K562 (cell line): ENCODE results near the gene CLTA. TPM values are rescaled to one million over a fixed set of nuclear protein-coding genes. Genes with fewer than 3 reads are reported as not detected.
"Not testable (repeated sequence)": the region's sequence is repeated elsewhere in the genome, so short reads cannot be mapped to it uniquely, and the experiment has no call there.

Experiments
- ATAC-seq: fragments of 200-7000 bp; cut with Tn5 transposase; 3 replicates; pipeline ENCODE4 v1.9.1; 2020; ENCODE audit warnings: moderate library complexity
- BruUV-seq: library from RNA; stranded (reverse); fragments of 400-500 nt; replicated peaks from 2 replicates; lab custom pipeline; 2021; lab: Mats Ljungman, UMichigan
- CTCF ChIA-PET: fragments of 300-600 bp; formaldehyde crosslinking; extraction: SDS; loops from one replicate; lab custom pipeline; 2021; ENCODE audit warnings: low intra/inter-chr PET ratio; lab: Yijun Ruan, JAX
- POLR2A ChIA-PET: fragments of 300-600, 350-650 bp; sonication (Branson Sonifier 250); formaldehyde crosslinking; extraction: SDS; loops from one replicate; lab custom pipeline; 2021; ENCODE audit warnings: antibody characterized with exemption, inconsistent platforms; lab: Yijun Ruan, JAX
- DNase-seq, 4 experiments: peaks; one replicate each; pipeline versions ENCODE4 v3.0.0 to v3.0.0-alpha.2; 2011 to 2018; ENCODE audit warnings: low spot score in 3 of 4, mixed read lengths in 3 of 4; ENCODE audit errors: extremely low read depth in 1 of 4
- FAIRE-seq: peaks from 2 replicates; lab custom pipeline; 2011; peaks lifted over from hg19 to GRCh38; lab: Jason Lieb, UNC
- H2AFZ ChIP-seq: 2 replicates; pipeline ENCODE4 v1.6.0; 2011; ENCODE audit warnings: low read depth, low read length, control low read depth, inconsistent platforms
- H3K27ac ChIP-seq: fragments of 200-600 bp; 3 replicates; pipeline ENCODE4 v1.8.0; 2011; ENCODE audit warnings: low read depth, mild to moderate bottlenecking, control low read depth, inconsistent platforms, low read length, moderate library complexity, mixed read lengths; ENCODE audit errors: extremely low read depth
- H3K27me3 ChIP-seq, 2 experiments: fragments of 300-600 bp in 1 of 2; 2 replicates in 1 of 2; 3 replicates in 1 of 2; pipeline versions ENCODE4 v1.6.0 to v1.8.0; 2011; ENCODE audit warnings: inconsistent platforms in 2 of 2, low read length in 2 of 2, mild to moderate bottlenecking in 1 of 2, mixed read lengths in 1 of 2, moderate library complexity in 1 of 2; ENCODE audit not compliant: control insufficient read depth in 2 of 2, insufficient read depth in 2 of 2
- H3K36me3 ChIP-seq: fragments of 300-600 bp; 3 replicates; pipeline ENCODE4 v1.8.0; 2011; ENCODE audit warnings: mild to moderate bottlenecking, low read length, inconsistent platforms; ENCODE audit not compliant: control insufficient read depth, insufficient read depth
- H3K4me1 ChIP-seq, 2 experiments: fragments of 200-600 bp in 1 of 2; replicated peaks in 1 of 2; 2 replicates in 1 of 2; 3 replicates in 1 of 2; pipeline versions ENCODE4 v1.5.1 to v1.8.0; 2011; ENCODE audit warnings: inconsistent platforms in 2 of 2, low read length in 2 of 2, mild to moderate bottlenecking in 1 of 2, mixed read lengths in 1 of 2, moderate library complexity in 1 of 2; ENCODE audit not compliant: control insufficient read depth in 2 of 2, insufficient read depth in 2 of 2
- H3K4me2 ChIP-seq: 2 replicates; pipeline ENCODE4 v1.6.1; 2011; ENCODE audit warnings: low read length, control low read depth, inconsistent platforms, mixed read lengths; ENCODE audit not compliant: insufficient read depth
- H3K4me3 ChIP-seq: fragments of 200-600 bp; sonication (generic), shearing (Covaris generic); 2 replicates; pipeline ENCODE4 v1.5.1; 2016; ENCODE audit warnings: control low read depth, inconsistent platforms
- H3K79me2 ChIP-seq: fragments of 200-600 bp; 3 replicates; pipeline ENCODE4 v1.8.0; 2011; ENCODE audit warnings: low read length, inconsistent platforms; ENCODE audit not compliant: control insufficient read depth, insufficient read depth
- H3K9ac ChIP-seq, 2 experiments: 2 replicates each; pipeline versions ENCODE4 v1.6.0 to v1.6.1; 2011; ENCODE audit warnings: low read depth in 2 of 2, low read length in 2 of 2, control low read depth in 1 of 2, inconsistent platforms in 1 of 2, mild to moderate bottlenecking in 1 of 2, mixed read lengths in 1 of 2; ENCODE audit not compliant: insufficient read depth in 1 of 2
- H3K9me1 ChIP-seq: one replicate; pipeline ENCODE4 v1.6.0; 2011; ENCODE audit warnings: inconsistent platforms, mild to moderate bottlenecking, low read length, moderate library complexity; ENCODE audit not compliant: control insufficient read depth, insufficient read depth
- H3K9me3 ChIP-seq: replicated peaks from 2 replicates; pipeline ENCODE4 v1.5.1; 2011; ENCODE audit warnings: low read depth, low read length, inconsistent platforms; ENCODE audit not compliant: control insufficient read depth, insufficient read depth
- H4K20me1 ChIP-seq: replicated peaks from 2 replicates; pipeline ENCODE4 v1.6.1; 2011; ENCODE audit warnings: low read length, inconsistent platforms, mixed read lengths; ENCODE audit not compliant: control insufficient read depth, insufficient read depth
- CHD1 ChIP-seq: fragments of 200-600 bp; sonication (generic); IDR thresholded peaks from one replicate; pipeline ENCODE4 v1.6.1; 2012; ENCODE audit warnings: mild to moderate bottlenecking, moderate library complexity, low read length, inconsistent platforms
- HLTF ChIP-seq: fragments of 450-650 bp; IDR thresholded peaks from 2 replicates; pipeline ENCODE4 v1.6.1; 2016
- SRSF1 ChIP-seq: fragments of 200-400 bp; formaldehyde crosslinking; IDR thresholded peaks from 2 replicates; pipeline ENCODE4 v1.6.1; 2017; ENCODE audit warnings: mild to moderate bottlenecking, low read depth, low read length, moderate library complexity
- ZKSCAN8 ChIP-seq: fragments of 200-800 bp; sonication (Bioruptor generic); IDR thresholded peaks from 2 replicates; pipeline ENCODE4 v1.6.1; 2016; ENCODE audit warnings: missing genetic modification characterization, missing compliant biosample characterization
- ZNF184 ChIP-seq: sonication (generic); formaldehyde crosslinking; IDR thresholded peaks from 2 replicates; pipeline ENCODE4 v1.5.0; 2020; ENCODE audit warnings: missing genetic modification reagents
- WGBS: fragments of 100-300 bp; shearing (Covaris generic); methylation state at CpG from one replicate; pipeline ENCODE4 v1.1.6; 2016; ENCODE audit warnings: low coverage, mixed read lengths; ENCODE audit not compliant: insufficient coverage; ENCODE audit errors: missing lambda C conversion rate; 5-methylcytosine and 5-hydroxymethylcytosine counted together
- in situ Hi-C: fragments of 300-500 bp; cut with MboI; formaldehyde crosslinking; loops from 4 replicates; pipeline ENCODE4 v1.15.0; 2018; ENCODE audit warnings: inconsistent platforms, mixed read lengths
- intact Hi-C: fragments of 100-400 bp; cut with micrococcal nuclease; formaldehyde crosslinking; loops from 2 replicates; pipeline ENCODE4 v1.14.2; 2022
- polyA plus RNA-seq, 8 experiments: library from polyadenylated mRNA; depleted of rRNA in 4 of 8; stranded (reverse) in 5 of 8; unstranded in 3 of 8; fragments of >200 nt; fragmentation: Nextera tagmentation in 2 of 8; fragmentation: Illumina TruSeq in 1 of 8; extraction: Ambion mirVana in 2 of 8; extraction: Trizol in 1 of 8; gene quantifications; 2 replicates each; pipeline versions ENCODE4 v1.2.1 to v1.2.3, GENCODE V29; 2011 to 2014; ENCODE audit warnings: inconsistent platforms in 1 of 8, missing spikeins in 1 of 8
- total RNA-seq, 7 experiments: library from RNA; depleted of rRNA in 6 of 7; stranded (reverse); fragments of >200 nt in 6 of 7; fragmentation: Illumina TruSeq in 2 of 7; extraction: Trizol in 2 of 7; gene quantifications; 2 replicates each; pipeline versions ENCODE4 v1.2.1 to v1.2.3, GENCODE V29; 2011 to 2021; ENCODE audit warnings: low replicate concordance in 1 of 7
- TF ChIP-seq, protein P1 (sequence below): fragments of 450-650 bp; formaldehyde crosslinking; IDR thresholded peaks from 2 replicates; pipeline ENCODE4 v1.4.0; 2022; ENCODE audit warnings: mild to moderate bottlenecking, moderate library complexity

Gene CLTA
- total and polyA plus RNA-seq, 9 of the 15 experiments (the other 6 are each of a cell fraction or from before 2014, with no cell fraction given): 37.8 to 219 (median 144) TPM

DNA sequence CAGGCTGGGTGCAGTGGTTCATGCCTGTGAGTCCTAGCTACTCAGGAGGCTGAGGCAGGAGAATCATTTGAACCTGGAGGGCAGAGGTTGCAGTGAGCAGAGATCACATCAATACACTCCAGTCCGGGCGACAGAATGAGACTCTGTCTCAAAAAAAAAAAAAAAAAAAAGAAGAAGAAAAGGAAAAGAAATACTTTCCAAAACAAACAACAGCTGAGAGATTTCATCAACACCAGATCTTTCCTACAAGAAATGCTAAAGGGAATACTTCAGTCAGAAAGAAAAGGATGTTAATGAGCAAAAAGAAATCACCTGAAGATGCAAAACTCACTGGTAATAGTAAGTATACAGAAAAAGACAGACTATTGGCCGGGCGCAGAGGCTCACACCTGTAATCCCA is 13.2 kb upstream of the CLTA start:
- H3K27ac ChIP-seq: no peak overlapping the region
- no peaks in the 10 kb centered on the region for H3K36me3 ChIP-seq
- FAIRE-seq: no peak
- no peak for ATAC-seq
- no peaks in the 10 kb centered on the region for H3K79me2 ChIP-seq
- H3K27me3 ChIP-seq: no peaks in the 10 kb centered on the region
- H3K9me3 ChIP-seq: no peaks in the 10 kb centered on the region; the same call in 1 of the 2 replicates
- no peak overlapping the region for H3K4me2 ChIP-seq
- in situ Hi-C loops (no loop called here), intact Hi-C loops (no loop called here)
- POLR2A ChIA-PET: interaction anchor here (0.6 kb wide), 2 partner anchors 10 to 58 kb away, joined by 3 read pairs; no protein-coding TSS in a partner anchor
- no TSS peak for BruUV-seq
- TF ChIP-seq CHD1 (no peak), HLTF (no peak), ZNF184 (CRISPR knock-in tag) (no peak), ZKSCAN8 (CRISPR knock-in tag) (no peak), SRSF1 (no peak)
- TF ChIP-seq, protein P1, sequence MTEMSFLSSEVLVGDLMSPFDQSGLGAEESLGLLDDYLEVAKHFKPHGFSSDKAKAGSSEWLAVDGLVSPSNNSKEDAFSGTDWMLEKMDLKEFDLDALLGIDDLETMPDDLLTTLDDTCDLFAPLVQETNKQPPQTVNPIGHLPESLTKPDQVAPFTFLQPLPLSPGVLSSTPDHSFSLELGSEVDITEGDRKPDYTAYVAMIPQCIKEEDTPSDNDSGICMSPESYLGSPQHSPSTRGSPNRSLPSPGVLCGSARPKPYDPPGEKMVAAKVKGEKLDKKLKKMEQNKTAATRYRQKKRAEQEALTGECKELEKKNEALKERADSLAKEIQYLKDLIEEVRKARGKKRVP (CRISPR knock-in tag): no peak
- no peaks in the 10 kb centered on the region; a peak in 1 of 5 replicates for H3K4me1 ChIP-seq
- H4K20me1 ChIP-seq: no peaks in the 10 kb centered on the region
- CTCF ChIA-PET: no interaction called here
- 38% methylated on average over 4 of the region's 4 CpGs for WGBS
- H3K9ac ChIP-seq: no peak overlapping the region
- no peak for DNase-seq
- H2AFZ ChIP-seq: no peak overlapping the region
- no peak overlapping the region for H3K4me3 ChIP-seq
- no peaks in the 10 kb centered on the region for H3K9me1 ChIP-seq

DNA sequence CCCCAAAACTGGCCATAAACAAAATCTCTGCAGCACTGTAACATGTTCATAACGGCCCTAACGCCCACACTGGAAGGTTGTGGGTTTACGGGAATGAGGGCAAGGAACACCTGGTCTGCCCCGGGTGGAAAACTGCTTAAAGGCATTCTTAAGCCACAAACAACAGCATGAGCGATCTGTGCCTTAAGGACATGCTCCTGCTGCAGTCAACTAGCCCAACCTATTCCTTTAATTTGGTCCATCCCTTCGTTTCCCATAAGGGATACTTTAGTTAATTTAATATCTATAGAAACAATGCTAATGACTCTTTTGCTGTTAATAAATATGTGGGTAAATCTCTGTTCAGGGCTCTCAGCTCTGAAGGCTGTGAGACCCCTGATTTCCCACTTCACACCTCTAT is 10.5 kb upstream of the CLTA start:
- FAIRE-seq, CTCF ChIA-PET, ATAC-seq, H3K4me3 ChIP-seq, H4K20me1 ChIP-seq, H3K9ac ChIP-seq, in situ Hi-C loops, intact Hi-C loops, H2AFZ ChIP-seq, H3K9me3 ChIP-seq, H3K79me2 ChIP-seq, H3K36me3 ChIP-seq, H3K27me3 ChIP-seq, BruUV-seq, H3K4me2 ChIP-seq, DNase-seq, H3K9me1 ChIP-seq, POLR2A ChIA-PET, H3K27ac ChIP-seq, H3K4me1 ChIP-seq: not testable (repeated sequence)
- WGBS: 8% methylated on average over 6 of the region's 6 CpGs
